ENCODE data around the gene SIGLEC6.
A peak's percentile ranks its signal among the peaks of the same experiment; 100 is the strongest.

SIGLEC6 gene

DNA sequence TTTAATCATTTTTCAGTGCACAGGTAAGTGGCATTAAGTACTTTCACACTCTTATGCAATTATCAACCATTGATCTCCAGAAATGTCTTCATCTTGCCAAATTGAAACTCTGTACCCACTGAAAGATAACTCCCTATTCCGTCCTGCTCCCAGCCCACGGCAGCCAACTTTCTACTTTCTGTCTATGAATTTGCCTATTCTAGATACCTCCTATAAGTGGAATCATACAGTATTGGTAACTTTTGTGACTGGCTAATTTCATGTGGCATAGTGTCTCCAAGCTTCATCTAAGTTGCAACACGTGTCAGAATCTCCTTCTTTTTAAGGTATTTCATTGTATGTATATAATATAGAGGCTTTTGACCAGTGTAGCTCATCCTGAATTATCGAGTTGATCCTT lies 58.9 kb downstream of the SIGLEC6 start:
- DNase-seq, result peak; percentile 36

DNA sequence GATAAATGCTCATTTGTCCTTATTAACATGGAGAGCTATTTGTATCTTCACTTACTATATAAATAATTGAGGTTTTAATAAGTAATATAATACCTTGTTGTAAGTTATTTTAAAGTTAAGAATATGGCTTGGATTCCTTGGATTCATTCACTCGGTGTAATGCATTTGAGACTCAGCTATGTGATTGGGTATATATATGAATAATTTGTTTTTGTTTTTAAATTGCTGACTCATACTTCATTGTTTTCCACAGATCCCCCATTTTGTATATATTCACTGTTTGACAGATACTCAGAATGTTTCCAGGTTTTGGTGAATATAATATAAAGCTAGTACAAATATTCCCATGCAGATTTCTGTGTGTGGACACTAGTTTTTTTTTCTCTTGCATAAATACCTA lies 59.9 kb downstream of the SIGLEC6 start:
- no peak for DNase-seq

DNA sequence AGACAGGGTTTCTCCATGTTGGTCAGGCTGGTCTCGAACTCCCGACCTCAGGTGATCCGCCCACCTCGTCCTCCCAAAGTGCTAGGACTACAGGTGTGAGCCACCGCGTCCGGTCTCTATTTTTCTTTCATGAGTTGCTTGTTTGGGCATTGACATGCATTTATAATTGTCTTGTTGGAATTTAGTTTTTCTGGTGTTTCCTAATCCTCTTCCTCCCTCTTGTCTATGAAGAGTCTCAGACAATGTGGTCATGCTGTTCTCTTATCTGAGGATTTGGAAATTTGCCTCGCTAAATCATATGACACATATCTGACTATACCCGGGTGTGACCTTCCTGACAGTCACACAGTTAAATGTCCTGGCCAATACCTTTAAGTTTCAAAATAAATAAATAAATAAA lies 60.5 kb downstream of the SIGLEC6 start:
- DNase-seq, result no peak

DNA sequence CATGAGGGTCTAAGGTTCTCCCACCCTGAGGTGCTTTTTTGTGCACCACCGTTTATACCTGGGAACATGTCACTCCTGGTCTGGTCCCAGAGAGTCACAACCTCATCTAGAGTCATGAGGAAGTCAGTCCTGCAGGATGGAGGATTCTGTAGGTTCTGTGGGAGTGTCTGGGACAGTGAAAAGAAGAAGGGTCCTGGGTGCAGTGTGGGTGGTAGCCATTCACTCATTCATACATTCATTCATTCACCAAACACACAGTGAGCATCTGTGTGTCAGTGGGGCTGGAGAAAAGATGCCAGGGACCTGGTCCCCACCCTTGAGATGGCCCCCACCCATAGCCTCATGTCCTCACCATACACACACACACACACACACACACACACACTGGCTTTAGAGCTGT lies 61.8 kb downstream of the SIGLEC6 start:
- DNase-seq, result no peak

DNA sequence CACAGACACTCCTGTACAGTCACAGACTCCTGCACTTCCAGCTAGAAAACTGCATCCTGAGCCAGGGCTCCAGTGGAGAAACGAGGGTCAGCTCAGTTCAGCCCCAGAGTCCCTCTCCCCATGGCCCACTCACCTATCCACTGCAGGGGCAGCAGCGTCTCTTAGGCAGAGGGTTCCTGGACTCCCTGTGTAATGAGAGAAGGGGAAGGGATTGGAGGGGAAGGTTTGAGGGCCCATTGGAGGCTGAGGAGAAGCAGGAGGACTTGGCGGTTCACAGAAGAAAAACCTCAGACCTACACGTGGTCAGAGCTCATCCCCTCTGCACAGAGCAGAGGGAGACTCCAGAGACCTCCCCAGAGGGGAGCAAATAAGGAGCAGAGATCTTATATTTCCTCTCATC lies 62.3 kb downstream of the SIGLEC6 start:
- no peak for DNase-seq

DNA sequence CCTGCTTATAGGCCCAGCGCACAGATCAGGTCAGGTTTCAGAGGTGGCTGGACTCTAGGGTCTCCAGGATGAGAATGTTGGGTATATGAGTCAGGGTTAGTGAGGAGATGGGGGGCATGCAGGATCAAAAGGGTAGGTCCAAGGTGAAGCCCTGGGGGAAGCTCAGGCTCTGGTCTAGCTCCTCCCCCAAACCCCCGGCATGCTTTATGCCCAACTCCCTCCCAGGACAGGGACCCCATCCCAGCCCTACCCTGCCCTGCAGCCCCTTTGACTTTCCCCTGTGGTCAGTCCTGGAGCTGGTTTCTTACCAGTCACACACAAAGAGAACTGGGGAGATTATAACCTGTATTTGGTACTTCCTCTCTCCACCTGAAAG lies 62.9 kb downstream of the SIGLEC6 start:
- no peak for DNase-seq

DNA sequence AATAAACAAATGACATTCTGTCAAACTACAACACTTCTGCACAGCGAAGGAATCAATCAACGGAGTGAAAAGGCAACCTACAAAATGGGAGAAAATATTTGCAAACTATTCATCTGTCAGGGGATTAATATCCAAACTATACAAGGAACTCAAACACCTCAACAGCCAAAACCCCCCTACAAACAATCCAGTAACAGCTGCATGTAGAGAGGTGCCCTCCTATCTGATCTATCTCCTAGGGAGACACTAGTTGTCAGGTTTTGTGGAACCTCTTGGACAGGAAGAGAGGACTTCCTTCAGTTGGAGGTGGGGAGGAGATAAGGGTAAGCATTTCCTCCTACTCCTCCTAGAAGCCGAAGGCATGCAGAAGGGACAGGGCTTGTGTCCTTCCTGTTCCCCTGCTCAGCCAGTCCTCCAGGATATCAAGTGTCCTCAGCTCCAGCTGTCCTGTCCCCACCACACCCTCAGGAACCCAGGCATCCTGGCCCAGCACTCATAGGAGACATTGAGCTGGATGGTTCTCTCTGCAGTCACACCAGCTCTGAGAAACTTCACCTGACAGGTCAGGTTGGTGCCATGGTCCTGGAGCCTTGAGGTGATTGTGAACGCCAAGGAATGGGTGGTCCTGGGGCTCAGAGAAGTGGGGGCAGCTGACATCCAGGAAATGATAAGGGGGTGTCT lies 63.5 kb downstream of the SIGLEC6 start:
- no peak for DNase-seq

Data from activated effector memory CD4-positive, alpha-beta T cell treated with anti-CD3 and anti-CD28 coated beads, Interleukin-2, amount 50 U/mL, for 16 hours (primary cell).